RPMI7951 (cell line): Measurements from ENCODE around the gene NINJ1. TPM values are rescaled to one million over a fixed set of nuclear protein-coding genes. Genes with fewer than 3 reads are reported as not detected.
A peak's percentile ranks its signal among the peaks of the same experiment; 100 is the strongest.

ENCODE experiments used
- DNase-seq: peaks from one replicate; pipeline ENCODE4 v3.0.0-alpha.2; 2012; ENCODE audit warnings: low read depth
- total RNA-seq: library from RNA; depleted of rRNA; stranded (reverse); fragments of >200 nt; shearing (Covaris generic); gene quantifications from 2 replicates; pipeline ENCODE4 v1.2.3, GENCODE V29; 2014; rRNA removed

Gene NINJ1
- total RNA-seq: 56.2 and 64.6 TPM in 2 replicates

- peak; percentile 63 for DNase-seq
Observed at GRCh38 chr9:93134015-93134739, at the start of gene NINJ1. NINJ1 (minus strand) TSS chr9:93134251; CDS start chr9:93134217, 34 bp downstream.

- no peak for DNase-seq
Observed at GRCh38 chr9:93183131-93183662, 49.1 kb upstream of the NINJ1 start.

- DNase-seq: no peak
Observed at GRCh38 chr9:93182572-93182971, 48.5 kb upstream of the NINJ1 start.

- DNase-seq: no peak
Observed at GRCh38 chr9:93181672-93182435, 47.8 kb upstream of the NINJ1 start.

GRCh38 chr9:93180938-93181337 is 46.9 kb upstream of the NINJ1 start:
- DNase-seq: no peak

- DNase-seq: no peak
Observed at GRCh38 chr9:93178851-93179786, 45.1 kb upstream of the NINJ1 start.

GRCh38 chr9:93177676-93178075 is 43.6 kb upstream of the NINJ1 start:
- no peak for DNase-seq

GRCh38 chr9:93174976-93175375 is 40.9 kb upstream of the NINJ1 start:
- no peak for DNase-seq

GRCh38 chr9:93173365-93174051 is 39.5 kb upstream of the NINJ1 start:
- no peak for DNase-seq

- DNase-seq: no peak
Observed at GRCh38 chr9:93172666-93173364, 38.8 kb upstream of the NINJ1 start.

- no peak for DNase-seq
Observed at GRCh38 chr9:93171261-93171990, 37.4 kb upstream of the NINJ1 start.

GRCh38 chr9:93170571-93170970 is 36.5 kb upstream of the NINJ1 start:
- no peak for DNase-seq

GRCh38 chr9:93169444-93169843 is 35.4 kb upstream of the NINJ1 start:
- DNase-seq: no peak

- no peak for DNase-seq
Observed at GRCh38 chr9:93168581-93168980, 34.5 kb upstream of the NINJ1 start.

GRCh38 chr9:93167838-93168237 is 33.8 kb upstream of the NINJ1 start:
- DNase-seq: no peak

- no peak for DNase-seq
Observed at GRCh38 chr9:93167185-93167584, 33.1 kb upstream of the NINJ1 start.

- DNase-seq: no peak
Observed at GRCh38 chr9:93166699-93167098, 32.6 kb upstream of the NINJ1 start.

- no peak for DNase-seq
Observed at GRCh38 chr9:93164085-93164484, 30.0 kb upstream of the NINJ1 start.

- DNase-seq: no peak
Observed at GRCh38 chr9:93161786-93162562, 27.9 kb upstream of the NINJ1 start.
